CD4-positive, alpha-beta T cell (primary cell): ENCODE data around the gene TIMP4. TPM values are rescaled to one million over a fixed set of nuclear protein-coding genes. Genes with fewer than 3 reads are reported as not detected.

ENCODE experiments used
- ATAC-seq: fragments of 200-7000 bp; cut with Tn5 transposase; one replicate; pipeline ENCODE4 v1.10.0; 2022; ENCODE audit warnings: mild to moderate bottlenecking; ENCODE audit not compliant: poor library complexity
- CTCF ChIA-PET: fragments of 350-600 bp; sonication (Branson Sonifier 250); formaldehyde crosslinking; loops from one replicate; lab custom pipeline; 2021; ENCODE audit warnings: antibody characterized with exemption, inconsistent platforms; lab: Charles Lee
- POLR2A ChIA-PET: fragments of 350-600 bp; sonication (Branson Sonifier 250); formaldehyde crosslinking; loops from one replicate; lab custom pipeline; 2021; ENCODE audit warnings: antibody characterized with exemption, inconsistent platforms; lab: Charles Lee
- DNase-seq, 14 experiments: peaks; one replicate each; pipeline ENCODE4 v3.0.0-alpha.2; 2013 to 2020; ENCODE audit warnings: mixed read lengths in 2 of 14
- H3K27ac ChIP-seq, 2 donors: one replicate each; pipeline versions ENCODE4 v1.5.1 to v1.7.0; 2013; ENCODE audit warnings: low read length in 2 of 2, low read depth in 1 of 2, mild to moderate bottlenecking in 1 of 2
- H3K27me3 ChIP-seq, 2 experiments: 1 replicate in 1 of 2; 2 replicates in 1 of 2; pipeline versions ENCODE4 v1.6.1 to v1.7.0; 2013; ENCODE audit warnings: low read length in 2 of 2, control low read depth in 1 of 2, mild to moderate bottlenecking in 1 of 2, moderate library complexity in 1 of 2; ENCODE audit not compliant: insufficient read depth in 2 of 2, control insufficient read depth in 1 of 2
- H3K36me3 ChIP-seq: one replicate; pipeline ENCODE4 v1.6.1; 2013; ENCODE audit warnings: low read length, control low read depth; ENCODE audit not compliant: insufficient read depth
- H3K4me1 ChIP-seq: one replicate; pipeline ENCODE4 v1.6.1; 2013; ENCODE audit warnings: low read length, control low read depth; ENCODE audit not compliant: insufficient read depth
- H3K4me3 ChIP-seq: one replicate; pipeline ENCODE4 v1.5.1; 2013; ENCODE audit warnings: mild to moderate bottlenecking, low read length, moderate library complexity
- H3K9me3 ChIP-seq, 2 experiments: 1 replicate in 1 of 2; 2 replicates in 1 of 2; pipeline versions ENCODE4 v1.6.1 to v1.7.0; 2013; ENCODE audit warnings: low read length in 2 of 2, mild to moderate bottlenecking in 2 of 2, control low read depth in 1 of 2, moderate library complexity in 1 of 2; ENCODE audit not compliant: control insufficient read depth in 1 of 2, insufficient read depth in 1 of 2
- H3K27ac Mint-ChIP-seq: one replicate; pipeline ENCODE4 v1.8.0; 2020; ENCODE audit warnings: mixed read lengths
- H3K27me3 Mint-ChIP-seq: one replicate; pipeline ENCODE4 v1.8.0; 2021; ENCODE audit warnings: mixed read lengths
- H3K36me3 Mint-ChIP-seq: one replicate; pipeline ENCODE4 v1.8.0; 2021; ENCODE audit warnings: low read depth, mixed read lengths
- H3K4me1 Mint-ChIP-seq: one replicate; pipeline ENCODE4 v1.8.0; 2021; ENCODE audit warnings: low read depth, mixed read lengths
- H3K4me3 Mint-ChIP-seq: one replicate; pipeline ENCODE4 v1.8.0; 2020; ENCODE audit warnings: mild to moderate bottlenecking, mixed read lengths
- H3K9me3 Mint-ChIP-seq: one replicate; pipeline ENCODE4 v1.8.0; 2020; ENCODE audit warnings: mixed read lengths
- CTCF ChIP-seq: fragments of 200-600 bp; IDR thresholded peaks from one replicate; pipeline ENCODE4 v1.8.0; 2022; ENCODE audit warnings: antibody characterized with exemption, mild to moderate bottlenecking
- intact Hi-C, 2 experiments: fragments of 100-400 bp; cut with DNase I in 1 of 2; cut with micrococcal nuclease in 1 of 2; formaldehyde crosslinking; loops; one replicate each; pipeline versions ENCODE4 v1.15.1 to v1.9.0; 2023 to 2025; cut with DNase I, micrococcal nuclease
- total RNA-seq, 174 experiments: library from RNA in 2 of 174; stranded (reverse) in 2 of 174; gene quantifications; one replicate each; pipeline ENCODE4 v1.2.3 and lab custom pipeline; 2021 to 2026

TIMP4 gene
- total RNA-seq, 2 experiments from 2014 or later: not detected

GRCh38 chr3:12195231-12195630 is 36.5 kb upstream of the TIMP4 start:
- Histone ChIP-seq H3K36me3 (no peaks in the 10 kb centered on the region), H3K9me3 (no peaks in the 10 kb centered on the region), H3K4me1 (no peaks in the 10 kb centered on the region), H3K4me3 (no peak overlapping the region), H3K27me3 (no peaks in the 10 kb centered on the region), H3K27ac (no peak overlapping the region)
- Mint-ChIP-seq H3K27ac (no peak overlapping the region), H3K4me3 (no peak overlapping the region), H3K27me3 (no peaks in the 10 kb centered on the region), H3K4me1 (no peaks in the 10 kb centered on the region), H3K9me3 (no peaks in the 10 kb centered on the region), H3K36me3 (no peaks in the 10 kb centered on the region)
- intact Hi-C loops: no loop called here
- no peak for TF ChIP-seq CTCF
- ChIA-PET CTCF (no interaction called here), POLR2A (no interaction called here)
- DNase-seq (no peak), ATAC-seq (no peak)

GRCh38 chr3:12194669-12195161 is 36.0 kb upstream of the TIMP4 start:
- no peaks in the 10 kb centered on the region for H3K27me3 ChIP-seq
- H3K36me3 ChIP-seq: no peaks in the 10 kb centered on the region
- no peaks in the 10 kb centered on the region for H3K9me3 Mint-ChIP-seq
- H3K27me3 Mint-ChIP-seq: no peaks in the 10 kb centered on the region
- H3K4me3 Mint-ChIP-seq: no peak overlapping the region
- no peaks in the 10 kb centered on the region for H3K4me1 Mint-ChIP-seq
- no peak for TF ChIP-seq CTCF
- H3K4me3 ChIP-seq: no peak overlapping the region
- ChIA-PET CTCF (no interaction called here), POLR2A (no interaction called here)
- no peak overlapping the region for H3K27ac ChIP-seq
- no peaks in the 10 kb centered on the region for H3K4me1 ChIP-seq
- no peaks in the 10 kb centered on the region for H3K9me3 ChIP-seq
- DNase-seq (peak in 1 of 14 experiments; percentile 17), ATAC-seq (no peak)
- intact Hi-C loops: no loop called here
- H3K27ac Mint-ChIP-seq: no peak overlapping the region
- no peaks in the 10 kb centered on the region for H3K36me3 Mint-ChIP-seq

GRCh38 chr3:12194209-12194608 is 35.5 kb upstream of the TIMP4 start:
- no peaks in the 10 kb centered on the region for H3K9me3 Mint-ChIP-seq
- no peaks in the 10 kb centered on the region for H3K36me3 Mint-ChIP-seq
- Histone ChIP-seq H3K27ac (no peak overlapping the region), H3K27me3 (no peaks in the 10 kb centered on the region), H3K9me3 (no peaks in the 10 kb centered on the region), H3K4me3 (no peak overlapping the region), H3K4me1 (no peaks in the 10 kb centered on the region), H3K36me3 (no peaks in the 10 kb centered on the region)
- no peak overlapping the region for H3K27ac Mint-ChIP-seq
- ATAC-seq (no peak), DNase-seq (peak in 3 of 14 experiments; percentile 14 to 59 (median 53))
- H3K27me3 Mint-ChIP-seq: no peaks in the 10 kb centered on the region
- H3K4me3 Mint-ChIP-seq: no peak overlapping the region
- H3K4me1 Mint-ChIP-seq: no peaks in the 10 kb centered on the region
- intact Hi-C loops: no loop called here
- TF ChIP-seq CTCF: no peak
- ChIA-PET POLR2A (no interaction called here), CTCF (no interaction called here)
